SJCRH30 (cell line): ENCODE data around the gene PLOD3. TPM values are rescaled to one million over a fixed set of nuclear protein-coding genes. Genes with fewer than 3 reads are reported as not detected.
"Not testable (repeated sequence)": the region's sequence is repeated elsewhere in the genome, so short reads cannot be mapped to it uniquely, and the experiment has no call there.

ENCODE experiments used
- DNase-seq, 2 experiments: peaks; one replicate each; pipeline ENCODE4 v3.0.0-alpha.2; 2015 to 2020
- H3K27ac ChIP-seq: fragments of 250-450 bp; sonication (Bioruptor Pico); 2 replicates; pipeline ENCODE4 v1.5.1; 2020; ENCODE audit warnings: mild to moderate bottlenecking, moderate library complexity
- H3K27me3 ChIP-seq: fragments of 250-450 bp; sonication (Bioruptor Pico); 2 replicates; pipeline ENCODE4 v1.5.1; 2020; ENCODE audit warnings: mild to moderate bottlenecking, moderate library complexity
- H3K36me3 ChIP-seq: fragments of 250-450 bp; sonication (Bioruptor Pico); 2 replicates; pipeline ENCODE4 v1.5.1; 2020; ENCODE audit warnings: mild to moderate bottlenecking, moderate library complexity
- H3K4me1 ChIP-seq: fragments of 250-450 bp; sonication (Bioruptor Pico); 2 replicates; pipeline ENCODE4 v1.5.1; 2020; ENCODE audit warnings: mild to moderate bottlenecking, moderate library complexity
- H3K4me3 ChIP-seq: fragments of 250-450 bp; sonication (Bioruptor Pico); 2 replicates; pipeline ENCODE4 v1.5.1; 2020; ENCODE audit warnings: mild to moderate bottlenecking, moderate library complexity
- H3K9me3 ChIP-seq: fragments of 250-450 bp; sonication (Bioruptor Pico); replicated peaks from 2 replicates; pipeline ENCODE4 v1.5.1; 2020; ENCODE audit warnings: mild to moderate bottlenecking, moderate library complexity
- total RNA-seq: library from RNA; depleted of rRNA; stranded (reverse); fragments of >200 nt; shearing (Covaris generic); gene quantifications from 2 replicates; pipeline ENCODE4 v1.2.3, GENCODE V29; 2014

Gene PLOD3
- total RNA-seq, 1 experiment from 2014 or later = 53.0 TPM

DNA sequence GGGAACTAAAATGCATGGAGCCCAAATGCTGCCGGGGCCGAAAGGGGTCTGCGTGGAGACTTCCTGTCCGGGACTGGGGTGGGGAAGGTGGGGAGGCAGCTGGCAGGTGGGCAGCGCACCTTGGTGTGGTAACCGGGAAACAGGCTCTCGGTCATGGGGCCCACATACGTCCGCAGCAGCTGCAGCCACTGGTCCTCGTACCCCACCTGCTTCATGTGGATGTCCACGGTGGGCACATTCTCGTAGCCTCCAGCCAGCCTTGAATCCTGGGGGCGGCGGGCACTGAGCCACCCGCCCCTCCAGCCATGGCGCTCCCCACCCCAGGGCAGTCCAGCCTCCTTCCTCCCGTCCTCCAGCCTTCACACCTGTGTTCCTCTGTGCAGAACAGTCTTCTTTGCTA, 9.9 kb downstream of the PLOD3 start:
- H3K36me3 ChIP-seq = peaks cover 15% of the 10 kb centered on the region
- peaks cover under 1% of the 10 kb centered on the region; the same call in 1 of the 2 replicates for H3K27me3 ChIP-seq
- no peak for DNase-seq
- H3K4me3 ChIP-seq = no peak overlapping the region
- no peaks in the 10 kb centered on the region for H3K9me3 ChIP-seq
- no peaks in the 10 kb centered on the region for H3K4me1 ChIP-seq
- no peak overlapping the region for H3K27ac ChIP-seq

DNA sequence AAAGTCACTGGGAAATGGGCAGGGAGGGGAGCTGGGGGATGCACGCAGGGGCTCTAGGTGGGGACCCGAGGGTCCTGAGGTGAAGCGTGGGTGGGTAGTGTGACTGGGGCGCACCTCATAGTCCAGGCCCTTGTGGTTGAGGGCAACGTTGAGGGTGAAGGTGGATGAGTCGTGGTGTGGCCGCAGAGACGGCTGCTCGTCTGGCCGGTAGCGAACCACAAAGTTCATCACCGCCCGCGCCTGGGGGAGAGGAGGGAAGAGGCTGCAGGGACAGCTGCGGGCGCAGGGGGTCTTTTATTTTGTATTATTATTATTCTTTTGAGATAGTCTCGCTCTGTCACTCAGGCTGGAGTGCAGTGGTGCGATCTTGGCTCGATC, 10.7 kb downstream of the PLOD3 start:
- Histone ChIP-seq H3K36me3 (peaks cover 15% of the 10 kb centered on the region), H3K9me3 (no peaks in the 10 kb centered on the region), H3K27me3 (peaks cover 7% of the 10 kb centered on the region; the same call in 1 of the 2 replicates), H3K27ac (no peak overlapping the region), H3K4me1 (no peaks in the 10 kb centered on the region), H3K4me3 (no peak overlapping the region)
- no peak for DNase-seq

- H3K27ac ChIP-seq = no peak overlapping the region
- H3K4me3 ChIP-seq = no peak overlapping the region
- H3K27me3 ChIP-seq = peaks cover 8% of the 10 kb centered on the region; the same call in 1 of the 2 replicates
- peaks cover 12% of the 10 kb centered on the region; the same call in 1 of the 2 replicates for H3K36me3 ChIP-seq
- H3K4me1 ChIP-seq = no peaks in the 10 kb centered on the region
- DNase-seq = no peak
- H3K9me3 ChIP-seq = no peaks in the 10 kb centered on the region
Observed at GRCh38 chr7:101205901-101206664, 11.3 kb downstream of the PLOD3 start.

DNA sequence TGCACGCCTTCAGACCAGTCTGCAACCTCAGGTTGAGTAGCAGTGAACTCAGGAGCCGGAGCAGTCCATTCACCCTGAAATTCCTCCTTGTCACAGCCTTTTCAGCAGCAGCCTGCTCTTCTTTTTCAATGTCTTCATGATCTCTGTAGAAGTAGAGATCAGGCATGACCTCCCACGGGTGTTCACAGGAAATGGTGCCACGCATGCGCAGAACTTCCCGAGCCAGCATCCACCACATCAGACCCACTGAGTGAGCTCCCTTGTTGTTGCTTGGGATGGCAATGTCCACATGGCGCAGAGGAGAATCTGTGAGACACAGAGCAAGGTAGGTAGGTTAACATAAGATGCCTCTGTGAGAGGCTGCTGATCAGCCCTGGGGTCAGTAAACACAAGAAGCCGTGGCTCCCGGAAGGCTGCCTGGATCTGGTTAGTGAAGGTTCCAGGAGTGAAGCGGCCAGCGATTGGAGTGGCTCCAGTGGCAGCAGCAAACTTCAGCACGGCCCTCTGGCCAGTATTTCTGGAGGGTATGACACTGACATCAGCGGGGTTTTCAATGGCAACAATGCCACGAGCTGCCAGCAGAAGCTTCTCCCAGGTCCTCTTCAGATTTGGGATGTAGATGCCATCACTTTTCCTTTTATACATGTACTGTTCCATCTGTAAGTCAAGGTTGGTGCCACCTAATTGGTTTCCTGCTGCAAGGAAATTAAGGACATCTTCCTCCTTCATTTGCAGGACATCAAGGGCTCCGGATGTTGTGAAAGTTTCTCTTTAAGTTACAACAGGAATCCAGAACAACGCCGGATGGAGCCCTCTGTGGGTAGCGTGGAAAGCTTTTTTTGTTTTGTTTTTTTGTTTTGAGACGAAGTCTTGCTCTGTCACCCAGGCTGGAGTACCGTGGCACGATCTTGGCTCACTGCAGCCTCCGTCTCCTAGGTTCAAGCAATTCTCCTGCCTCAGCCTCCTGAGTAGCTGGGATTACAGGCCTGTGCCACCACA, 13.3 kb downstream of the PLOD3 start:
- H3K36me3 ChIP-seq, DNase-seq, H3K27ac ChIP-seq, H3K9me3 ChIP-seq, H3K4me3 ChIP-seq, H3K4me1 ChIP-seq: not testable (repeated sequence)
- H3K27me3 ChIP-seq = peaks cover 13% of the 10 kb centered on the region; the same call in 1 of the 2 replicates

DNA sequence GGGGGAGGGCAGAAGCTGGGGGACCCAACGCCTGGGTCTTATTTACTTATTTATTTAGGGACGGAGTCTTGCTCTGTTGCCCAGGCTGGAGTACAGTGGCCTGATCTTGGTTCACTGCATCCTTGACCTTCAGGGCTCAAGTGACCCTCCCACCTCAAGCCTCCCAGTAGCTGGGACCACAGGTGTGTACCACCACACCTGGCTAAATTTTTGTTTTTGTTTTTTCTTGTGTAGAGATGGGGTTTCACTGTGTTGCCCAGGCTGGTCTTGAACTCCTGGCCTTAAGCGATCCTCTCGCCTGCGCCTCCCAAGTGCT, 14.8 kb downstream of the PLOD3 start:
- no peak overlapping the region for H3K27ac ChIP-seq
- no peak for DNase-seq
- no peaks in the 10 kb centered on the region for H3K9me3 ChIP-seq
- peaks cover 5% of the 10 kb centered on the region; the same call in 1 of the 2 replicates for H3K36me3 ChIP-seq
- H3K27me3 ChIP-seq = peaks cover 13% of the 10 kb centered on the region; the same call in 1 of the 2 replicates
- no peak overlapping the region for H3K4me3 ChIP-seq
- no peaks in the 10 kb centered on the region for H3K4me1 ChIP-seq

GRCh38 chr7:101201695-101202602, 15.4 kb downstream of the PLOD3 start:
- Histone ChIP-seq H3K4me3 (no peak overlapping the region), H3K27ac (no peak overlapping the region), H3K27me3 (peaks cover 13% of the 10 kb centered on the region; the same call in 1 of the 2 replicates), H3K4me1 (no peaks in the 10 kb centered on the region), H3K36me3 (peaks cover 5% of the 10 kb centered on the region; the same call in 1 of the 2 replicates), H3K9me3 (no peaks in the 10 kb centered on the region)
- peak in 1 of 2 experiments; percentile 23 for DNase-seq

DNA sequence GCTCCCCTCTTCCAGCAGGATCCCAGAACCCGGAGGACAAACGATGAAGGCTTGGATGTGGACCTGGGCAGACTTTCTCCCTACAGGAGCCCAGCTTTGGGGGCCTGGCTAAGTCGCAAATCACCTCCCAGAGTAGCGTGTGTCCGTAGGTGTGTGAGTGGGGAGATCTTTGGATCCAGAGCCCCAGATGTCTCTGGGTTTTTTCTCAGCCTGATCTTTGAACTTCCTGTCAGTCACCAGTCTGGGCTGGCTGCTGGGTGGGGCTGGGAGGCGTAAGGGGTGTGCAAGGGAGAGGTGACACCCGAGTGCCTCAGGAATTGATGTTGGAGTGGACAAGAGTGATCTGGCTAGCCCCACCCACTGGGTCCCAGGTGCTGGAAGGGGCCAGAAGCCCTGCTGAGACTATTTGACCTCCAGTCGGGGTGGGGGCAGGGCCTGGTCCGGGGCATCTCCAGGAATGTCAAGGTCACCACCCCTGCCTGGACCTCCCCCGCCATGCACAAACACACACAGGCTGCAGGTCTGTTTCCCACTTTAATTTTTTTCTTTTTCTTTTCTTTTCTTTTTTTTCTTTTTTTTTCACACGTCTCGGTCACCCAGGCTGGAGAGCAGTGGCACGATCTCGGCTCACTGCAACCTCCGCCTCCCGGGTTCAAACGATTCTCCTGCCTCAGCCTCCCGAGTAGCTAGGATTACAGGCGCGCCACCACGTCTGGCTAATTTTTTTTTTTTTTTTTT, 16.4 kb downstream of the PLOD3 start, which contains the start of gene MOGAT3:
MOGAT3 (minus strand) TSS at position 175 of the 738 bp plus-strand sequence. CDS start 182 bp downstream, outside the sequence.
- Histone ChIP-seq H3K4me3 (no peak within 1 kb of the TSS), H3K4me1 (no peaks in the 10 kb centered on the region), H3K9me3 (no peaks in the 10 kb centered on the region), H3K27ac (no peak within 1 kb of the TSS), H3K27me3 (peaks cover 13% of the 10 kb centered on the region; the same call in 1 of the 2 replicates), H3K36me3 (peaks cover 2% of the 10 kb centered on the region; the same call in 1 of the 2 replicates)
- no peak for DNase-seq

- H3K27me3 ChIP-seq = peaks cover 13% of the 10 kb centered on the region; the same call in 1 of the 2 replicates
Observed at GRCh38 chr7:101200504-101200861, 16.9 kb downstream of the PLOD3 start.

DNA sequence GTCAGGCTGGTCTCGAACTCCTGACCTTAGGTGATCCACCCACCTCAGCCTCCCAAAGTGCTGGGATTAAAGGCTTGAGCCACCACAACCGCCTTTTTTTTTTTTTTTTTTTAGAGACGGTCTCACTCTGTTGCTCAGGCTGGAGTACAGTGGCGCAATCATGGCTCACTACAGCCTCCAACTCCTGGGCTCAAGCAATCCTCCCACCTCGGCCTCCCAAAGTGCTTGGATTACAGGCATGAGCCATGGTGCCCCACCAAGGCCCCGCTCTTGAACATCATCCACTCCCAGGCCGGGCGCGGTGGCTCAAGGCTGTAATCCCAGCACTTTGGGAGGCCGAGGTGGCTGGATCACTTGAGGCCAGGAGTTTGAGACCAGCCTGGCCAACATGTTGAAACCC, 17.9 kb downstream of the PLOD3 start:
- not testable (repeated sequence) for DNase-seq, H3K9me3 ChIP-seq, H3K27ac ChIP-seq, H3K36me3 ChIP-seq, H3K4me1 ChIP-seq, H3K4me3 ChIP-seq
- H3K27me3 ChIP-seq = peaks cover 13% of the 10 kb centered on the region; the same call in 1 of the 2 replicates

More at GRCh38 chr7:101200504-101200861, 16.9 kb downstream of the PLOD3 start:
- H3K9me3 ChIP-seq = no peaks in the 10 kb centered on the region
- H3K4me3 ChIP-seq = no peak overlapping the region
- no peak for DNase-seq
- no peak overlapping the region for H3K27ac ChIP-seq
- no peaks in the 10 kb centered on the region for H3K4me1 ChIP-seq
- H3K36me3 ChIP-seq = no peaks in the 10 kb centered on the region

DNA sequence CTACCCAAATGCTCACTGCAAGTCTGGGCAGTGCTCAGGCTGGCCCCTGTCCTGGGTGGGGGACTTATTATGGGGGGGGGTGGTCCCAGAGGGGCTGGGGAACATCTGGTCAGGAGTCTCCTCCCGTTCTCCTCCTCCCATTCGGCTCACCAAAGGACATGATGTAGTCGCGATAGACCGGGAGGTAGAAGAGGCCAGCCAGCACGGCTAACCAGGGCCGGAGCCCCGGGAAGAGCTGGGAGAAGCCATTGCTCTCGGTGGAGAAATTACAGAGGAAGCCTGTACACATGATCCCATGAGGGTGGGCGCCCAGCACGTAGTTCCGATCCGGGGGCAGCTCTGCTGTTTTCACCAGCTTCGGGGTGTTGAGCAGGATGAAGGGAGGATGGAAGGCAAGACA, 18.9 kb downstream of the PLOD3 start:
- Histone ChIP-seq H3K4me3 (no peak overlapping the region), H3K36me3 (no peaks in the 10 kb centered on the region), H3K27ac (no peak overlapping the region), H3K4me1 (no peaks in the 10 kb centered on the region), H3K27me3 (peaks cover 13% of the 10 kb centered on the region; the same call in 1 of the 2 replicates), H3K9me3 (no peaks in the 10 kb centered on the region)
- DNase-seq = no peak

DNA sequence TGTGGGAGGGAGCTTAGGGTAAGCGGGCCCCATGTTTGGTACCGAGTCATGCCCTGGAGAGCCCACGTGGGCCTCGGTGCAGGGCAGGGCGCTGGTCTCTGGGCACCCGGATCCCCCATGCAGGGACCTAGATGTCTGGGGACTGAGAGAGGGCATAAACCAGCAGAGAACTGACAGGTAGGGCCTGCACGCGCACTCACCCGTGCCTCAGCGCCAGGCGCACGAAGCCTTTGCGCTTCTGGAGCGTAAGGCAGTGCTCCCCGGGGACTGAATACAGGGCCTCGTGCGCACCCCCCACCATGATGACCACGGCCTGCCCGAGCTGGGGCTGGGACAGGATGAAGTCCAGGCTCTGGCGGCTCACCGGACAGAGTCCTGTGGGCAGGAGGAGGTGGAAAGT, 19.4 kb downstream of the PLOD3 start:
- Histone ChIP-seq H3K36me3 (no peaks in the 10 kb centered on the region), H3K27me3 (peaks cover 13% of the 10 kb centered on the region; the same call in 1 of the 2 replicates)

DNA sequence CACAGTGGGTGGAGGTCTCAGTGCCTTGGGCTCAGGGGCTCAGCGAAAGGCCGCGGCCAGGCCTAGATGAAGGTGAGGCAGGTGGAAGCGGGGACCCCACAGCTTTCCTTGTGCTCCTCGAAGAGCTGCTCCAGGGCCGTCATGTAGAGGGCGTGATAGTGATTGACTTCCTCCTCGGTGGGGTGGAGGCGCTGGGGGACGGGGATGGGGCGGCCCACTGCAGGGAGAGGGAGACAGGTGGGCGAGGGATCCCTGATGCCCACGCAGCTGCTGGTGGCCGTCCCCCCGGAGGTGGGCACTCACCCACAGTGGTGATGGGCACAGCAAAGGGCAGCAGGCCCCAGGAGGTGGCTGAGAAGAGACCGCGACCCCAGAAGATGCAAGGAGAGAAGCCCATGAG, 21.5 kb downstream of the PLOD3 start:
- H3K27me3 ChIP-seq = peaks cover 7% of the 10 kb centered on the region; the same call in 1 of the 2 replicates
- no peak for DNase-seq
- no peaks in the 10 kb centered on the region for H3K4me1 ChIP-seq
- no peak overlapping the region for H3K4me3 ChIP-seq
- no peaks in the 10 kb centered on the region for H3K36me3 ChIP-seq
- no peaks in the 10 kb centered on the region for H3K9me3 ChIP-seq
- no peak overlapping the region for H3K27ac ChIP-seq

More for the DNA sequence above, 19.4 kb downstream of the PLOD3 start:
- no peak for DNase-seq
- Histone ChIP-seq H3K27ac (no peak overlapping the region), H3K9me3 (no peaks in the 10 kb centered on the region), H3K4me1 (no peaks in the 10 kb centered on the region), H3K4me3 (no peak overlapping the region)

- no peaks in the 10 kb centered on the region for H3K36me3 ChIP-seq
- peaks cover 9% of the 10 kb centered on the region for H3K27me3 ChIP-seq
- no peak for DNase-seq
- no peak overlapping the region for H3K27ac ChIP-seq
- no peaks in the 10 kb centered on the region for H3K4me1 ChIP-seq
- no peak overlapping the region for H3K4me3 ChIP-seq
- H3K9me3 ChIP-seq = no peaks in the 10 kb centered on the region
Observed at GRCh38 chr7:101189109-101189508, 28.3 kb downstream of the PLOD3 start.
